A549 (cell line): ENCODE data around the gene TBL1X. TPM values are rescaled to one million over a fixed set of nuclear protein-coding genes. Genes with fewer than 3 reads are reported as not detected.

Source experiments
- ATAC-seq, 2 experiments: fragments of 200-7000 bp in 1 of 2; fragments of >200 bp in 1 of 2; cut with Nextera tagmentation in 1 of 2; cut with Tn5 transposase in 1 of 2; 3 replicates each; pipeline versions ENCODE4 v1.8.0 to v1.9.1; 2018 to 2020; ENCODE audit warnings: mild to moderate bottlenecking in 1 of 2, moderate library complexity in 1 of 2
- CTCF ChIA-PET: fragments of 300-600 bp; sonication (Branson Sonifier 250); formaldehyde crosslinking; extraction: SDS; loops from one replicate; lab custom pipeline; 2021; ENCODE audit warnings: antibody characterized with exemption, inconsistent platforms; lab: Yijun Ruan, JAX
- POLR2A ChIA-PET: fragments of 350-600 bp; formaldehyde crosslinking; extraction: SDS; loops from one replicate; lab custom pipeline; 2021; ENCODE audit warnings: antibody characterized with exemption, inconsistent platforms; lab: Yijun Ruan, JAX
- DNase-seq, 2 experiments: peaks; one replicate each; pipeline versions ENCODE4 v3.0.0 to v3.0.0-alpha.2; 2011 to 2016; ENCODE audit warnings: low read depth in 1 of 2, low spot score in 1 of 2
- FAIRE-seq: peaks from 2 replicates; lab custom pipeline; 2011; peaks lifted over from hg19 to GRCh38; lab: Jason Lieb, UNC
- H3K27ac ChIP-seq, 2 experiments: fragments of >200 bp; sonication (Bioruptor Twin); formaldehyde crosslinking; 3 replicates each; pipeline ENCODE4 v1.5.1; 2016 to 2017
- H3K4me1 ChIP-seq: fragments of >200 bp; sonication (Bioruptor Twin); formaldehyde crosslinking; 3 replicates; pipeline ENCODE4 v1.6.1; 2016
- H3K4me2 ChIP-seq: fragments of >200 bp; sonication (Bioruptor Twin); formaldehyde crosslinking; 3 replicates; pipeline ENCODE4 v1.6.1; 2016
- H3K4me3 ChIP-seq: fragments of >200 bp; sonication (Bioruptor Twin); formaldehyde crosslinking; 3 replicates; pipeline ENCODE4 v1.5.1; 2016
- H3K9me3 ChIP-seq: fragments of >200 bp; sonication (Bioruptor Twin); formaldehyde crosslinking; 3 replicates; pipeline ENCODE4 v1.6.1; 2016
- CEBPB ChIP-seq, 2 experiments: fragments of >200 bp in 1 of 2; sonication (Bioruptor Twin) in 1 of 2; formaldehyde crosslinking in 1 of 2; IDR thresholded peaks; 2 replicates each; pipeline ENCODE4 v1.6.1; 2012 to 2016
- CTCF ChIP-seq: fragments of >200 bp; sonication (Bioruptor Twin); formaldehyde crosslinking; IDR thresholded peaks from 3 replicates; pipeline ENCODE4 v1.5.1; 2016
- E2F6 ChIP-seq: IDR thresholded peaks from 2 replicates; pipeline ENCODE4 v1.6.1; 2012; ENCODE audit warnings: low read depth, borderline replicate concordance
- EP300 ChIP-seq, 2 experiments: fragments of >200 bp; sonication (Bioruptor Twin); formaldehyde crosslinking; IDR thresholded peaks; 2 replicates in 1 of 2; 3 replicates in 1 of 2; pipeline ENCODE4 v1.6.1; 2016 to 2017
- FOSB ChIP-seq: fragments of 250-450 bp; sonication (Bioruptor Pico); IDR thresholded peaks from 2 replicates; pipeline ENCODE4 v1.5.0; 2020; ENCODE audit warnings: mild to moderate bottlenecking, moderate library complexity
- FOXS1 ChIP-seq: fragments of 250-450 bp; sonication (Bioruptor Pico); IDR thresholded peaks from 2 replicates; pipeline ENCODE4 v1.5.0; 2020; ENCODE audit warnings: mild to moderate bottlenecking, moderate library complexity
- GATA3 ChIP-seq: IDR thresholded peaks from 2 replicates; pipeline ENCODE4 v1.6.1; 2012; ENCODE audit warnings: borderline replicate concordance
- HDAC2 ChIP-seq: fragments of 200-600 bp; sonication (generic); IDR thresholded peaks from 2 replicates; pipeline ENCODE4 v1.6.1; 2016
- HOXA7 ChIP-seq: fragments of 250-450 bp; sonication (Bioruptor Pico); IDR thresholded peaks from 2 replicates; pipeline ENCODE4 v1.5.0; 2020; ENCODE audit warnings: mild to moderate bottlenecking, moderate library complexity
- HOXB5 ChIP-seq: fragments of 250-450 bp; sonication (Bioruptor Pico); IDR thresholded peaks from 2 replicates; pipeline ENCODE4 v1.5.0; 2020; ENCODE audit warnings: mild to moderate bottlenecking, moderate library complexity
- JUNB ChIP-seq: fragments of >200 bp; sonication (Bioruptor Twin); formaldehyde crosslinking; IDR thresholded peaks from 2 replicates; pipeline ENCODE4 v1.6.1; 2016
- KDM5A ChIP-seq: fragments of 200-600 bp; sonication (generic); IDR thresholded peaks from 2 replicates; pipeline ENCODE4 v1.6.1; 2016; ENCODE audit warnings: antibody characterized with exemption, mild to moderate bottlenecking
- MAFK ChIP-seq: fragments of 450-650 bp; IDR thresholded peaks from 2 replicates; pipeline ENCODE4 v1.6.1; 2014; ENCODE audit not compliant: partially characterized antibody
- MAX ChIP-seq: IDR thresholded peaks from 2 replicates; pipeline ENCODE4 v1.6.1; 2012
- MAZ ChIP-seq: fragments of 150-350 bp; IDR thresholded peaks from 2 replicates; pipeline ENCODE4 v1.6.1; 2014; ENCODE audit warnings: antibody characterized with exemption, low read depth, low read length, borderline replicate concordance
- NFE2L2 ChIP-seq: fragments of 150-350 bp; conservative IDR thresholded peaks from 2 replicates; pipeline ENCODE4 v1.6.1; 2014; ENCODE audit warnings: low read length
- NPAS2 ChIP-seq: fragments of 250-450 bp; sonication (Bioruptor Pico); IDR thresholded peaks from 2 replicates; pipeline ENCODE4 v1.8.0; 2022; ENCODE audit warnings: mild to moderate bottlenecking, moderate library complexity, borderline replicate concordance
- NR3C1 ChIP-seq: fragments of >200 bp; sonication (Bioruptor Twin); formaldehyde crosslinking; IDR thresholded peaks from 3 replicates; pipeline ENCODE4 v1.6.1; 2017
- PBX3 ChIP-seq: IDR thresholded peaks from 2 replicates; pipeline ENCODE4 v1.6.1; 2012
- PHF8 ChIP-seq: fragments of 200-600 bp; sonication (generic); IDR thresholded peaks from 2 replicates; pipeline ENCODE4 v1.6.1; 2016; ENCODE audit warnings: low read depth, mild to moderate bottlenecking, antibody characterized with exemption, moderate library complexity, borderline replicate concordance
- POLR2A ChIP-seq: IDR thresholded peaks from 2 replicates; pipeline ENCODE4 v1.6.1; 2012; ENCODE audit warnings: mild to moderate bottlenecking, low read length
- REST ChIP-seq: fragments of 200-600 bp; sonication (generic); IDR thresholded peaks from 2 replicates; pipeline ENCODE4 v1.6.1; 2016; ENCODE audit warnings: antibody characterized with exemption, mild to moderate bottlenecking, moderate library complexity
- RFX5 ChIP-seq: fragments of 450-650 bp; IDR thresholded peaks from 2 replicates; pipeline ENCODE4 v1.7.1; 2014; ENCODE audit warnings: antibody characterized with exemption, mild to moderate bottlenecking, moderate library complexity
- RNF2 ChIP-seq: fragments of 200-600 bp; sonication (generic); IDR thresholded peaks from 2 replicates; pipeline ENCODE4 v1.6.1; 2016; ENCODE audit warnings: low read depth, mild to moderate bottlenecking, antibody characterized with exemption, moderate library complexity, borderline replicate concordance
- SMC3 ChIP-seq: fragments of >200 bp; sonication (Bioruptor Twin); formaldehyde crosslinking; IDR thresholded peaks from 3 replicates; pipeline ENCODE4 v1.6.1; 2018; ENCODE audit warnings: inconsistent platforms
- TFCP2L1 ChIP-seq: fragments of 250-450 bp; sonication (Bioruptor Pico); IDR thresholded peaks from 2 replicates; pipeline ENCODE4 v1.5.0; 2021; ENCODE audit warnings: mild to moderate bottlenecking
- TP53 ChIP-seq: fragments of 250-450 bp; sonication (Bioruptor Pico); IDR thresholded peaks from 2 replicates; pipeline ENCODE4 v1.5.0; 2021; ENCODE audit warnings: mild to moderate bottlenecking, moderate library complexity
- ZFP36 ChIP-seq: fragments of 450-650 bp; IDR thresholded peaks from 2 replicates; pipeline ENCODE4 v1.6.1; 2014; ENCODE audit warnings: borderline replicate concordance; ENCODE audit not compliant: partially characterized antibody
- ZNF302 ChIP-seq: fragments of 250-450 bp; sonication (Bioruptor Pico); IDR thresholded peaks from 2 replicates; pipeline ENCODE4 v1.9.0; 2021; ENCODE audit warnings: inconsistent platforms, mild to moderate bottlenecking, moderate library complexity
- ZSCAN20 ChIP-seq: fragments of 250-450 bp; sonication (Bioruptor Pico); IDR thresholded peaks from 2 replicates; pipeline ENCODE4 v1.8.0; 2022; ENCODE audit warnings: mild to moderate bottlenecking, moderate library complexity
- WGBS: methylation state at CpG from one replicate; pipeline ENCODE4 v1.1.6; 2017; ENCODE audit errors: missing lambda C conversion rate; 5-methylcytosine and 5-hydroxymethylcytosine counted together
- polyA plus RNA-seq, 4 experiments: library from polyadenylated mRNA; depleted of rRNA in 3 of 4; stranded (reverse); fragments of >200 nt; fragmentation: RNase III in 1 of 4; extraction: RNeasy Plus Mini Kit Qiagen cat#74134 plus additional on column Dnase treatment in 1 of 4; gene quantifications; 2 replicates in 3 of 4; 3 replicates in 1 of 4; pipeline ENCODE4 v1.2.3, GENCODE V29; 2011 to 2017

TBL1X gene
- polyA plus RNA-seq, 2 of the 4 experiments (the other 2 are of a cell fraction): 14.6 to 18.0 TPM

- ChIA-PET POLR2A (no interaction called here), CTCF (no interaction called here)
- H3K4me3 ChIP-seq: no peak overlapping the region
- H3K27ac ChIP-seq: no peak overlapping the region
- DNase-seq: no peak
- no peak for FAIRE-seq
- WGBS: 89% methylated on average over 4 of the region's 4 CpGs
- no peak for TF ChIP-seq ZFP36
- TF ChIP-seq HOXB5 (CRISPR knock-in tag): no peak
- no peak for TF ChIP-seq PHF8
- TF ChIP-seq FOXS1 (CRISPR knock-in tag): no peak
- TF ChIP-seq GATA3: no peak
- no peak for TF ChIP-seq NR3C1
- TF ChIP-seq TFCP2L1: no peak
- no peak for TF ChIP-seq TP53
- no peak for TF ChIP-seq HOXA7 (CRISPR knock-in tag)
- no peak for TF ChIP-seq KDM5A
- TF ChIP-seq SMC3: no peak
- no peak for TF ChIP-seq MAFK
- TF ChIP-seq CEBPB (IDR thresholded peaks at IDR 0.05): no peak
- no peak for TF ChIP-seq FOSB (CRISPR knock-in tag)
- TF ChIP-seq EP300 (IDR thresholded peaks at IDR 0.05): no peak
- no peak for TF ChIP-seq REST
- no peak for TF ChIP-seq ZSCAN20
- no peak for TF ChIP-seq POLR2A
- no peak for TF ChIP-seq HDAC2
- no peak overlapping the region for H3K4me2 ChIP-seq
- peaks cover 29% of the 10 kb centered on the region for H3K4me1 ChIP-seq
- no peaks in the 10 kb centered on the region for H3K9me3 ChIP-seq
- no peak for ATAC-seq
These were observed 93.8 kb downstream of the TBL1X start for GRCh38 chrX:9558615-9559014.

GRCh38 chrX:9560219-9560618, 95.4 kb downstream of the TBL1X start:
- FAIRE-seq: no peak
- Histone ChIP-seq H3K4me3 (no peak overlapping the region), H3K27ac (no peak overlapping the region; a peak in 1 of 6 replicates), H3K4me2 (no peak overlapping the region), H3K9me3 (no peaks in the 10 kb centered on the region), H3K4me1 (peaks cover 26% of the 10 kb centered on the region)
- ChIA-PET POLR2A (no interaction called here), CTCF (no interaction called here)
- no peak for ATAC-seq
- WGBS: 93% methylated on average over 6 of the region's 9 CpGs
- no peak for DNase-seq
- no peak for TF ChIP-seq HOXA7 (CRISPR knock-in tag)
- TF ChIP-seq ZNF302 (CRISPR knock-in tag): no peak
- TF ChIP-seq MAX: no peak
- no peak for TF ChIP-seq MAZ
- no peak for TF ChIP-seq NPAS2 (CRISPR knock-in tag)
- TF ChIP-seq, all 56 proteins: peak for 0

GRCh38 chrX:9561199-9561598, 96.3 kb downstream of the TBL1X start:
- H3K27ac ChIP-seq: peak overlapping the region in 1 of 2 experiments; percentile 22; a peak in 1 of 6 replicates
- ChIA-PET CTCF (no interaction called here), POLR2A (no interaction called here)
- ATAC-seq (no peak), FAIRE-seq (no peak), DNase-seq (no peak)
- H3K4me1 ChIP-seq: peaks cover 29% of the 10 kb centered on the region
- WGBS: 94% methylated on average over 5 of the region's 5 CpGs
- H3K9me3 ChIP-seq: no peaks in the 10 kb centered on the region
- no peak overlapping the region for H3K4me3 ChIP-seq
- no peak overlapping the region for H3K4me2 ChIP-seq
- TF ChIP-seq ZNF302 (CRISPR knock-in tag): no peak
- TF ChIP-seq RNF2: no peak
- TF ChIP-seq CEBPB (IDR thresholded peaks at IDR 0.05): no peak
- TF ChIP-seq TFCP2L1: no peak
- no peak for TF ChIP-seq E2F6
- no peak for TF ChIP-seq HOXA7 (CRISPR knock-in tag)
- TF ChIP-seq PBX3: no peak
- TF ChIP-seq PHF8: no peak
- TF ChIP-seq KDM5A: no peak
- TF ChIP-seq RFX5: no peak
- TF ChIP-seq CTCF: no peak
- no peak for TF ChIP-seq NFE2L2
- TF ChIP-seq MAZ: no peak
- no peak for TF ChIP-seq JUNB
- TF ChIP-seq MAX: no peak
